ENCODE measurements around the gene RNF133. TPM values are rescaled to one million over a fixed set of nuclear protein-coding genes. Genes with fewer than 3 reads are reported as not detected.

The RNF133 gene, protein sequence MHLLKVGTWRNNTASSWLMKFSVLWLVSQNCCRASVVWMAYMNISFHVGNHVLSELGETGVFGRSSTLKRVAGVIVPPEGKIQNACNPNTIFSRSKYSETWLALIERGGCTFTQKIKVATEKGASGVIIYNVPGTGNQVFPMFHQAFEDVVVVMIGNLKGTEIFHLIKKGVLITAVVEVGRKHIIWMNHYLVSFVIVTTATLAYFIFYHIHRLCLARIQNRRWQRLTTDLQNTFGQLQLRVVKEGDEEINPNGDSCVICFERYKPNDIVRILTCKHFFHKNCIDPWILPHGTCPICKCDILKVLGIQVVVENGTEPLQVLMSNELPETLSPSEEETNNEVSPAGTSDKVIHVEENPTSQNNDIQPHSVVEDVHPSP
- 1 to 10 TPM in 2 of 4 donors, under 1 TPM in 2; 0.85 to 2.4 (median 1.1) TPM for total RNA-seq

DNA sequence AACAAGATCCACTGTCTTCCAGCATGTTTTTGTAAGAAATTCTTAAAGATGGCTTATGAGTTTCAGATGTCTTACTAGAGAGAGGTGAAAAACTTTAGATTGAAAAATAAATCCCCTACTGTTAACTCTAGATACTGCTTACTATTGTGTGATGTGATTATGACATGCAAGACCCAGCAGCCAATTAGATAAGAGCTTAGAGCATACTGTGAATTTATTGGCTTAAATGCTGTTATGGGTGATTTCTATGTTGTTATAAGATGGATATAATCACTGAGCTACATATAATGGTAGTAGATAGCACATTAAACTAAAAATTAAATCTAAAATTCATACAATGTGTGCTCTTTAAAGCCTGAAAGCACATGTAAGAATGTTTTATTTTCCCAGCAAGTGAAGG, at the start of gene RNF133:
Gene RNF133, minus strand, starts transcription at position 101 of the 400 bp plus-strand sequence. CDS start 199 bp downstream, outside the sequence.
- TF ChIP-seq, protein P1, sequence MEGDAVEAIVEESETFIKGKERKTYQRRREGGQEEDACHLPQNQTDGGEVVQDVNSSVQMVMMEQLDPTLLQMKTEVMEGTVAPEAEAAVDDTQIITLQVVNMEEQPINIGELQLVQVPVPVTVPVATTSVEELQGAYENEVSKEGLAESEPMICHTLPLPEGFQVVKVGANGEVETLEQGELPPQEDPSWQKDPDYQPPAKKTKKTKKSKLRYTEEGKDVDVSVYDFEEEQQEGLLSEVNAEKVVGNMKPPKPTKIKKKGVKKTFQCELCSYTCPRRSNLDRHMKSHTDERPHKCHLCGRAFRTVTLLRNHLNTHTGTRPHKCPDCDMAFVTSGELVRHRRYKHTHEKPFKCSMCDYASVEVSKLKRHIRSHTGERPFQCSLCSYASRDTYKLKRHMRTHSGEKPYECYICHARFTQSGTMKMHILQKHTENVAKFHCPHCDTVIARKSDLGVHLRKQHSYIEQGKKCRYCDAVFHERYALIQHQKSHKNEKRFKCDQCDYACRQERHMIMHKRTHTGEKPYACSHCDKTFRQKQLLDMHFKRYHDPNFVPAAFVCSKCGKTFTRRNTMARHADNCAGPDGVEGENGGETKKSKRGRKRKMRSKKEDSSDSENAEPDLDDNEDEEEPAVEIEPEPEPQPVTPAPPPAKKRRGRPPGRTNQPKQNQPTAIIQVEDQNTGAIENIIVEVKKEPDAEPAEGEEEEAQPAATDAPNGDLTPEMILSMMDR (IDR thresholded peaks at IDR 0.05; ENCODE audit: low read depth) = no peak

DNA sequence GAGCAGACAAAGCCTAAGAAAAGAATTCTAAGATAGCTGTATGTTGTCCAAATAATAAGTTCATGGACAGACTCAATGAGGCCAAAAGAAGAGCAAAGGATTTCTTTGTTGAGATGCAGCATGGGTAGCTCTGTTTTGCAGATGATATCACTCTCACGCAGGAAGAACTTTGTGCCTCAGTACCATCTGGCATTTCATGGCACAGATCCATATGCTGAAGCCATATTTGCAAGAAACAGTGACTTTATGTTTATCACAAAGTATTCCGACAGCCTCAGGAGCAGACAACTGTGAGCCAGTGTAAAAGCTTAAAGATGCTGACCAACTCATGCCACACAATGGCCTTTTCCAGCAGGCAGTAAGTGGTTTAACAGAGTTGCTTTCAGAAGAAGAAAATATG, 49.3 kb upstream of the RNF133 start:
- TF ChIP-seq, protein P1 (IDR thresholded peaks at IDR 0.05; ENCODE audit: low read depth) = no peak

DNA sequence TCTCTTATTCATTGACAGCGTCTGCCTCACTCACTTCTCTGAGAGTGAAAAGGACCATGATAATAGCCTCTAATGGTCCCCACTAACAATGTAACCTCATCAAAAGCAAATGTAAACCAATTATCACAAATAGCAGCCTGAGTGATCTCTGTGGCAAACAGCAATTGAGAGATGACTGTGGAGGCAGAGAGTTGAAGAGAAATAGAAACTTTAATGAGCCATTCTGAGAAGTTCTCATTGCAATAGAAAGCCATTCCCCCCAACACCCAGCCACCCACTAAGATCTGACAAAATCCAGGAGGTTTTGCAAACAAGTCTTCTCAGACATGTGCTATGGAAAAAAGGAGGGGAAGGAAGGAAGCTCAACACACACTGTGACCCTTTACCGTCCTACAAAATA, 48.0 kb upstream of the RNF133 start:
- TF ChIP-seq, protein P1 (IDR thresholded peaks at IDR 0.05; ENCODE audit: low read depth) = no peak

DNA sequence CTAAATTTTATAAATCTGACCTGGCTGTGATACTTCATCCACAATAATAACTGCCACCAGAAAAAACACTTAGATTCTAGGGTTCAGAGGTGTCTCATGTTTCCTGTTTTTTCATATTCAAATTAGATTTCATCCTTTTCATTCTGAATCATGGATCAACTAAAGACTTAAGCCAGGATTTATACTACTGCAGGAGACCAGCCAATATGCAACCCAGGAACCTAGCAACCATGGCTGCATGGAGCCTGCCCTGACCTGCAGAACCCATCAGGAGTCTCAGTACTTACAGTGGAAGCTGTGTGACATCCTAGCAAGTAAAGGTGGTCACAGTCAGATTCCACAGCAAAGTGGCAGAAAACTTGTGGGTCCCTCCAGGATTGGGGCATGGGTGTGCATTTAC, 44.3 kb upstream of the RNF133 start:
- TF ChIP-seq, protein P1 (IDR thresholded peaks at IDR 0.05; ENCODE audit: low read depth) = no peak

DNA sequence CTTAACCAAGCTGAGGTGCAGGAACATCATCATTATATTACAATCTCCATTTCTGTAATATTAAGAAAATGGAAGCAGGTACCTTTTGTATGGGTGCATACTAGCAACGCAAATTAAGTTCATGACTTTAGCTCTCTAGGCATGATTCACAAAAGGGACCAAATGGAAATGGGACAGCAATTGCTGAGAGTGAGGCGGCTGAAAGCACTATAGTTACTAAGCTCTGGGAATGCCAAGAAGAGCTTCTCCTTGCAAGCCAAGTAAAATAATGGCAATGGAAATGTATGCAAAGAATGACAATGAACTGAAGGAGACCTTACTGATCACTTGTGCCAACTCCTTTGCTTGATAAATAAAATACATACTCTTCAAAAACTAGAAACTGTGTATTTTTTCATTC, 40.0 kb upstream of the RNF133 start:
- TF ChIP-seq, protein P1 (IDR thresholded peaks at IDR 0.05; ENCODE audit: low read depth) = no peak

DNA sequence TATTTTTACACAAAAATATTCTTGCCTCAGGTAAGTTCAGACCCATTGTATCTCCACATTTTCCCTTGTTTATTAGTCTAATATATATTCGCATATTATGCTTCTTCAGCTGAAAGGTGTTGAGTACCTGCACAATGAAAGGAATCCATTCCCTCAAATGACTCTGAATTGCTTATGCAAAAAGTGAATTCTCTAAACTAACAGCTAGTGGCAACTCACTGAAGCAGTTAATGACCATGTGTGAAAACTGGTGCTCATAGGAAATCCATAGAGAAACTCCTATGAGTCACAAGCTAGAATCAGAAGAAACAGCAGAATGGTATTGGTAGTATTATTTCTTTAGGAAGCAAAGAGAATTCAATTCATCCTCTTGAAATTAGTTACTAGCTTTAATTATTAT, 37.3 kb upstream of the RNF133 start:
- TF ChIP-seq, protein P1 (IDR thresholded peaks at IDR 0.05; ENCODE audit: low read depth) = no peak

DNA sequence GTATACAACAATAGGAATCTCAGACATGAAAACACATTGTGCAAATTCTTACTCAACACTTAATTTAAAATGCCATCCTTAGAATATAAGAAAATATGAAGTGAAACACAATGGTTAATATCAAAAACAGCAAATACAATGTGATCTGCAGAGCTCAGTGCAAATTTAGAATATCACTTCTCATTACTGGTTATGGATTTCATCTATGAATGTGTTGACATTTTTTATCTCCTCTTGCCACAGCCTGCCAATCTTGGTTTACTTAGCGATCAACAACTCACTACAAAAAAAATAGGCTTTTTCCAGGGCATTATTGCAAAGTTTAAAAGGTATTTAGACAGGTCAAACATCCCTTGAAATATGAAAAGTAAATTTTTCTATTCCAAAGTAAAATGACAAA, 28.8 kb upstream of the RNF133 start:
- TF ChIP-seq, protein P1 (IDR thresholded peaks at IDR 0.05; ENCODE audit: low read depth) = no peak
